Tibial nerve (tissue), 3 donors: ENCODE data around the gene ARID5B.

Source experiments
- CTCF ChIP-seq, 5 experiments: fragments of 200-600 bp in 3 of 5; fragments of 450-650 bp in 2 of 5; sonication (generic) in 3 of 5; IDR thresholded peaks; one replicate each; pipeline ENCODE4 v1.5.1; 2016 to 2019; ENCODE audit warnings: antibody characterized with exemption in 5 of 5, mild to moderate bottlenecking in 3 of 5, moderate library complexity in 2 of 5
- POLR2A ChIP-seq, 2 donors: fragments of 450-650 bp; IDR thresholded peaks; one replicate each; pipeline ENCODE4 v1.6.1; 2017; ENCODE audit warnings: antibody characterized with exemption in 2 of 2, mild to moderate bottlenecking in 2 of 2, moderate library complexity in 2 of 2

GRCh38 chr10:62025134-62025794, 123.8 kb downstream of the ARID5B start:
- TF ChIP-seq POLR2A (IDR thresholded peaks at IDR 0.05) = no peak
- TF ChIP-seq CTCF (IDR thresholded peaks at IDR 0.05) = no peak
